GM12891 (cell line): ENCODE results near the gene RIN2.

ENCODE experiments used
- DNase-seq: peaks from one replicate; pipeline ENCODE4 v3.0.0; 2011; ENCODE audit warnings: low spot score; ENCODE audit not compliant: insufficient read length
- FAIRE-seq: peaks from 2 replicates; lab custom pipeline; 2011; peaks lifted over from hg19 to GRCh38; lab: Jason Lieb, UNC
- PAX5 ChIP-seq: IDR thresholded peaks from 2 replicates; pipeline ENCODE4 v1.6.1; 2011; ENCODE audit warnings: low read length, moderate library complexity, mild to moderate bottlenecking; ENCODE audit not compliant: insufficient read depth, severe bottlenecking
- POLR2A ChIP-seq: IDR thresholded peaks from 2 replicates; pipeline ENCODE4 v1.6.1; 2011; ENCODE audit warnings: low read depth, low read length, control low read depth
- POLR2AphosphoS5 ChIP-seq: IDR thresholded peaks from 2 replicates; pipeline ENCODE4 v1.6.1; 2011; ENCODE audit warnings: low read depth, low read length, control low read depth
- POU2F2 ChIP-seq: IDR thresholded peaks from 2 replicates; pipeline ENCODE4 v1.6.1; 2011; ENCODE audit warnings: low read depth, mild to moderate bottlenecking, control low read depth, low read length, moderate library complexity
- SPI1 ChIP-seq: IDR thresholded peaks from 2 replicates; pipeline ENCODE4 v1.6.1; 2011; ENCODE audit warnings: low read depth, low read length, control low read depth
- TAF1 ChIP-seq: IDR thresholded peaks from 2 replicates; pipeline ENCODE4 v1.6.1; 2011; ENCODE audit warnings: low read depth, low read length, control low read depth

Gene RIN2

GRCh38 chr20:19758501-19759331, 658 bp downstream of the RIN2 start:
- no peak for FAIRE-seq
- DNase-seq, result no peak
- TF ChIP-seq POLR2A (no peak), POLR2AphosphoS5 (no peak), TAF1 (no peak), PAX5 (no peak), SPI1 (no peak), POU2F2 (no peak)

- no peak for TF ChIP-seq POLR2AphosphoS5
- TF ChIP-seq POLR2A, result no peak
- no peak for TF ChIP-seq SPI1
- no peak for TF ChIP-seq TAF1
- TF ChIP-seq PAX5, result no peak
- TF ChIP-seq POU2F2, result no peak
- DNase-seq (no peak), FAIRE-seq (no peak)
Measured at GRCh38 chr20:19760371-19760721, 2.3 kb downstream of the RIN2 start.

GRCh38 chr20:19761326-19761725, 3.3 kb downstream of the RIN2 start:
- DNase-seq (no peak), FAIRE-seq (no peak)
- TF ChIP-seq TAF1 (no peak), PAX5 (no peak), POLR2AphosphoS5 (no peak), POU2F2 (no peak), POLR2A (no peak), SPI1 (no peak)

- FAIRE-seq (no peak), DNase-seq (no peak)
- TF ChIP-seq SPI1 (no peak), PAX5 (no peak), POU2F2 (no peak), POLR2AphosphoS5 (no peak), TAF1 (no peak), POLR2A (no peak)
Measured at GRCh38 chr20:19761841-19762240, 3.8 kb downstream of the RIN2 start.

GRCh38 chr20:19764207-19764606, 6.1 kb downstream of the RIN2 start:
- DNase-seq, result no peak
- TF ChIP-seq POLR2AphosphoS5 (no peak), POU2F2 (no peak), PAX5 (no peak), POLR2A (no peak), SPI1 (no peak), TAF1 (no peak)
- no peak for FAIRE-seq

- FAIRE-seq (no peak), DNase-seq (no peak)
- TF ChIP-seq PAX5 (no peak), TAF1 (no peak), POLR2AphosphoS5 (no peak), SPI1 (no peak), POU2F2 (no peak), POLR2A (no peak)
Measured at GRCh38 chr20:19765266-19765665, 7.2 kb downstream of the RIN2 start.

- no peak for FAIRE-seq
- DNase-seq, result no peak
- TF ChIP-seq SPI1, result no peak
- TF ChIP-seq POU2F2, result no peak
- no peak for TF ChIP-seq POLR2A
- TF ChIP-seq TAF1, result no peak
- no peak for TF ChIP-seq PAX5
- no peak for TF ChIP-seq POLR2AphosphoS5
Measured at GRCh38 chr20:19765913-19766312, 7.9 kb downstream of the RIN2 start.

- no peak for TF ChIP-seq POU2F2
- no peak for TF ChIP-seq TAF1
- no peak for TF ChIP-seq POLR2A
- TF ChIP-seq SPI1, result no peak
- no peak for TF ChIP-seq PAX5
- TF ChIP-seq POLR2AphosphoS5, result no peak
- DNase-seq (no peak), FAIRE-seq (no peak)
Measured at GRCh38 chr20:19767070-19767469, 9.0 kb downstream of the RIN2 start.

- FAIRE-seq, result no peak
- no peak for DNase-seq
- TF ChIP-seq PAX5 (no peak), POU2F2 (no peak), SPI1 (no peak), POLR2A (no peak), TAF1 (no peak), POLR2AphosphoS5 (no peak)
Measured at GRCh38 chr20:19768325-19768842, 10.3 kb downstream of the RIN2 start.

GRCh38 chr20:19769507-19769906, 11.4 kb downstream of the RIN2 start:
- TF ChIP-seq TAF1 (no peak), POU2F2 (no peak), POLR2A (no peak), PAX5 (no peak), POLR2AphosphoS5 (no peak), SPI1 (no peak)
- FAIRE-seq (no peak), DNase-seq (no peak)
